BLaER1 treated with 17β-estradiol and CSF1 and Interleukin-3, amounts not matched to agents 10 nM and 100 nM (cell line): ENCODE measurements around the gene IL19.

Experiments
- H3K27ac ChIP-seq, 11 experiments: shearing (Covaris generic); formaldehyde crosslinking; 2 replicates each; pipeline ENCODE4 v1.8.1; 2022
- H3K27me3 ChIP-seq, 11 experiments: shearing (Covaris generic); formaldehyde crosslinking; 2 replicates each; pipeline ENCODE4 v1.8.1; 2022
- H3K36me3 ChIP-seq, 11 experiments: shearing (Covaris generic); formaldehyde crosslinking; 2 replicates each; pipeline ENCODE4 v1.8.1; 2022
- H3K4me1 ChIP-seq, 10 experiments: shearing (Covaris generic); formaldehyde crosslinking; 2 replicates each; pipeline ENCODE4 v1.8.1; 2022
- H3K4me2 ChIP-seq, 11 experiments: shearing (Covaris generic); formaldehyde crosslinking; 2 replicates each; pipeline ENCODE4 v1.8.1; 2022
- H3K4me3 ChIP-seq, 10 experiments: shearing (Covaris generic); formaldehyde crosslinking; 2 replicates each; pipeline ENCODE4 v1.8.1; 2022
- H3K9ac ChIP-seq, 11 experiments: shearing (Covaris generic); formaldehyde crosslinking; 2 replicates each; pipeline ENCODE4 v1.8.1; 2022
- H3K9me3 ChIP-seq, 11 experiments: shearing (Covaris generic); formaldehyde crosslinking; replicated peaks in 1 of 11; 2 replicates each; pipeline ENCODE4 v1.8.1; 2022
- H4K20me1 ChIP-seq, 11 experiments: shearing (Covaris generic); formaldehyde crosslinking; 2 replicates each; pipeline ENCODE4 v1.8.1; 2022
- Cebpa-rat ChIP-seq, 11 experiments: shearing (Covaris generic); IDR thresholded peaks; 2 replicates each; pipeline ENCODE4 v1.8.1; 2022

Gene IL19

GRCh38 chr1:206839006-206839560 lies 68.5 kb downstream of the IL19 start:
- H3K4me3 ChIP-seq, result no peak overlapping the region
- no peaks in the 10 kb centered on the region for H4K20me1 ChIP-seq
- no peaks in the 10 kb centered on the region for H3K27me3 ChIP-seq
- no peak overlapping the region for H3K4me2 ChIP-seq
- no peaks in the 10 kb centered on the region for H3K36me3 ChIP-seq
- H3K9me3 ChIP-seq, result no peaks in the 10 kb centered on the region
- TF ChIP-seq Cebpa-rat (IDR thresholded peaks at IDR 0.05), result no peak
- no peak overlapping the region for H3K9ac ChIP-seq
- H3K4me1 ChIP-seq, result peaks cover 13 to 30% (median 19%) of the 10 kb centered on the region in 10 experiments
- H3K27ac ChIP-seq, result no peak overlapping the region

- H3K9ac ChIP-seq, result no peak overlapping the region
- TF ChIP-seq Cebpa-rat (IDR thresholded peaks at IDR 0.05), result no peak
- H3K36me3 ChIP-seq, result no peaks in the 10 kb centered on the region
- no peaks in the 10 kb centered on the region for H3K9me3 ChIP-seq
- H3K4me3 ChIP-seq, result no peak overlapping the region
- H4K20me1 ChIP-seq, result no peaks in the 10 kb centered on the region
- no peaks in the 10 kb centered on the region for H3K27me3 ChIP-seq
- H3K27ac ChIP-seq, result no peak overlapping the region
- H3K4me2 ChIP-seq, result no peak overlapping the region
- peaks cover 5 to 22% (median 11%) of the 10 kb centered on the region in 10 experiments; a peak in 19 of 20 replicates for H3K4me1 ChIP-seq
Measured at GRCh38 chr1:206839857-206840256, 69.3 kb downstream of the IL19 start.

- H3K4me3 ChIP-seq, result no peak overlapping the region
- peaks cover 0 to 5% (median 0%) of the 10 kb centered on the region in 10 experiments; a peak in 3 of 20 replicates for H3K4me1 ChIP-seq
- no peak overlapping the region for H3K9ac ChIP-seq
- H3K4me2 ChIP-seq, result no peak overlapping the region
- no peaks in the 10 kb centered on the region for H4K20me1 ChIP-seq
- H3K36me3 ChIP-seq, result no peaks in the 10 kb centered on the region
- H3K27me3 ChIP-seq, result no peaks in the 10 kb centered on the region
- no peak overlapping the region for H3K27ac ChIP-seq
- H3K9me3 ChIP-seq, result no peaks in the 10 kb centered on the region
- no peak for TF ChIP-seq Cebpa-rat (IDR thresholded peaks at IDR 0.05)
Measured at GRCh38 chr1:206841609-206842323, 71.2 kb downstream of the IL19 start.

- Histone ChIP-seq H3K27me3 (no peaks in the 10 kb centered on the region), H3K9ac (no peak overlapping the region), H3K4me2 (no peak overlapping the region), H3K4me1 (no peaks in the 10 kb centered on the region), H4K20me1 (no peaks in the 10 kb centered on the region), H3K4me3 (no peak overlapping the region), H3K36me3 (no peaks in the 10 kb centered on the region), H3K9me3 (no peaks in the 10 kb centered on the region), H3K27ac (no peak overlapping the region)
- no peak for TF ChIP-seq Cebpa-rat (IDR thresholded peaks at IDR 0.05)
Measured at GRCh38 chr1:206842854-206843253, 72.3 kb downstream of the IL19 start.

GRCh38 chr1:206843626-206844025 lies 73.1 kb downstream of the IL19 start:
- no peak for TF ChIP-seq Cebpa-rat (IDR thresholded peaks at IDR 0.05)
- Histone ChIP-seq H3K36me3 (no peaks in the 10 kb centered on the region), H3K4me2 (no peak overlapping the region), H3K4me1 (no peaks in the 10 kb centered on the region), H4K20me1 (no peaks in the 10 kb centered on the region), H3K27ac (no peak overlapping the region), H3K4me3 (no peak overlapping the region), H3K9me3 (no peaks in the 10 kb centered on the region), H3K27me3 (no peaks in the 10 kb centered on the region), H3K9ac (no peak overlapping the region)

GRCh38 chr1:206846487-206846886 lies 75.9 kb downstream of the IL19 start:
- Histone ChIP-seq H3K36me3 (no peaks in the 10 kb centered on the region), H4K20me1 (no peaks in the 10 kb centered on the region), H3K9ac (no peak overlapping the region), H3K4me2 (no peak overlapping the region), H3K4me1 (no peaks in the 10 kb centered on the region), H3K9me3 (peaks cover 0 to under 1% (median 0%) of the 10 kb centered on the region in 11 experiments; a peak in 1 of 22 replicates), H3K27me3 (no peaks in the 10 kb centered on the region), H3K27ac (no peak overlapping the region), H3K4me3 (no peak overlapping the region)
- TF ChIP-seq Cebpa-rat (IDR thresholded peaks at IDR 0.05), result no peak

- TF ChIP-seq Cebpa-rat (IDR thresholded peaks at IDR 0.05), result no peak
- H3K27me3 ChIP-seq, result no peaks in the 10 kb centered on the region
- no peak overlapping the region for H3K4me3 ChIP-seq
Measured at GRCh38 chr1:206847337-206847834, 76.8 kb downstream of the IL19 start.

GRCh38 chr1:206847946-206848345 lies 77.4 kb downstream of the IL19 start:
- H3K27ac ChIP-seq, result no peak overlapping the region
- no peak overlapping the region for H3K9ac ChIP-seq
- TF ChIP-seq Cebpa-rat (IDR thresholded peaks at IDR 0.05), result no peak
- H3K4me2 ChIP-seq, result no peak overlapping the region
- no peak overlapping the region for H3K4me3 ChIP-seq
- no peaks in the 10 kb centered on the region for H3K4me1 ChIP-seq
- H3K36me3 ChIP-seq, result no peaks in the 10 kb centered on the region
- H4K20me1 ChIP-seq, result no peaks in the 10 kb centered on the region
- H3K9me3 ChIP-seq, result peaks cover 0 to 15% (median 9%) of the 10 kb centered on the region in 11 experiments; a peak in 15 of 22 replicates
- H3K27me3 ChIP-seq, result no peaks in the 10 kb centered on the region

More at GRCh38 chr1:206847337-206847834, 76.8 kb downstream of the IL19 start:
- H3K4me2 ChIP-seq, result no peak overlapping the region
- H3K27ac ChIP-seq, result no peak overlapping the region
- H4K20me1 ChIP-seq, result no peaks in the 10 kb centered on the region
- peaks cover 0 to 10% (median 4%) of the 10 kb centered on the region in 11 experiments; a peak in 12 of 22 replicates for H3K9me3 ChIP-seq
- no peaks in the 10 kb centered on the region for H3K4me1 ChIP-seq
- no peaks in the 10 kb centered on the region for H3K36me3 ChIP-seq
- no peak overlapping the region for H3K9ac ChIP-seq

- Histone ChIP-seq H3K9ac (no peak overlapping the region), H3K27me3 (no peaks in the 10 kb centered on the region), H3K27ac (no peak overlapping the region), H3K4me3 (no peak overlapping the region), H3K9me3 (peaks cover 5 to 18% (median 14%) of the 10 kb centered on the region in 11 experiments; a peak in 17 of 22 replicates), H3K4me2 (no peak overlapping the region), H3K36me3 (no peaks in the 10 kb centered on the region), H3K4me1 (no peaks in the 10 kb centered on the region), H4K20me1 (no peaks in the 10 kb centered on the region)
- no peak for TF ChIP-seq Cebpa-rat (IDR thresholded peaks at IDR 0.05)
Measured at GRCh38 chr1:206850401-206850800, 79.8 kb downstream of the IL19 start.
